Duodenal mucosa (tissue), 2 donors: Measurements from ENCODE around the gene ATF5.
"Not testable (repeated sequence)": the region's sequence is repeated elsewhere in the genome, so short reads cannot be mapped to it uniquely, and the experiment has no call there.

Source experiments
- H3K27ac ChIP-seq: one replicate; pipeline ENCODE4 v1.7.0; 2013; ENCODE audit warnings: low read depth, low read length
- H3K27me3 ChIP-seq, 2 donors: one replicate each; pipeline ENCODE4 v1.7.0; 2013; ENCODE audit warnings: low read length in 2 of 2, control low read depth in 1 of 2; ENCODE audit not compliant: insufficient read depth in 2 of 2, control insufficient read depth in 1 of 2
- H3K36me3 ChIP-seq, 2 donors: one replicate each; pipeline ENCODE4 v1.7.0; 2013; ENCODE audit warnings: low read length in 2 of 2, control low read depth in 1 of 2; ENCODE audit not compliant: insufficient read depth in 2 of 2, control insufficient read depth in 1 of 2
- H3K4me1 ChIP-seq, 2 donors: one replicate each; pipeline ENCODE4 v1.7.0; 2013; ENCODE audit warnings: low read length in 2 of 2, control low read depth in 1 of 2; ENCODE audit not compliant: insufficient read depth in 2 of 2, control insufficient read depth in 1 of 2
- H3K4me3 ChIP-seq, 2 donors: one replicate each; pipeline ENCODE4 v1.7.0; 2013; ENCODE audit warnings: low read length in 2 of 2, low read depth in 1 of 2
- H3K9ac ChIP-seq, 2 donors: one replicate each; pipeline ENCODE4 v1.7.0; 2013; ENCODE audit warnings: low read length in 2 of 2, low read depth in 1 of 2
- H3K9me3 ChIP-seq, 2 donors: one replicate each; pipeline ENCODE4 v1.7.0; 2013; ENCODE audit warnings: low read length in 2 of 2, control low read depth in 1 of 2; ENCODE audit not compliant: control insufficient read depth in 1 of 2

ATF5 gene

GRCh38 chr19:49954933-49955332, 25.9 kb downstream of the ATF5 start:
- H3K4me1 ChIP-seq: peaks cover 5 to 10% of the 10 kb centered on the region in 2 donors
- H3K4me3 ChIP-seq: no peak overlapping the region
- no peaks in the 10 kb centered on the region for H3K9me3 ChIP-seq
- H3K36me3 ChIP-seq: no peaks in the 10 kb centered on the region
- H3K9ac ChIP-seq: no peak overlapping the region
- peaks cover 0 to 3% of the 10 kb centered on the region in 2 donors for H3K27me3 ChIP-seq
- no peak overlapping the region for H3K27ac ChIP-seq

- Histone ChIP-seq H3K9me3 (no peaks in the 10 kb centered on the region), H3K27ac (no peak overlapping the region), H3K4me3 (no peak overlapping the region), H3K4me1 (peaks cover 5 to 10% of the 10 kb centered on the region in 2 donors), H3K9ac (no peak overlapping the region), H3K36me3 (no peaks in the 10 kb centered on the region), H3K27me3 (peaks cover 0 to 3% of the 10 kb centered on the region in 2 donors)
Measured at GRCh38 chr19:49956115-49956495, 27.1 kb downstream of the ATF5 start.

DNA sequence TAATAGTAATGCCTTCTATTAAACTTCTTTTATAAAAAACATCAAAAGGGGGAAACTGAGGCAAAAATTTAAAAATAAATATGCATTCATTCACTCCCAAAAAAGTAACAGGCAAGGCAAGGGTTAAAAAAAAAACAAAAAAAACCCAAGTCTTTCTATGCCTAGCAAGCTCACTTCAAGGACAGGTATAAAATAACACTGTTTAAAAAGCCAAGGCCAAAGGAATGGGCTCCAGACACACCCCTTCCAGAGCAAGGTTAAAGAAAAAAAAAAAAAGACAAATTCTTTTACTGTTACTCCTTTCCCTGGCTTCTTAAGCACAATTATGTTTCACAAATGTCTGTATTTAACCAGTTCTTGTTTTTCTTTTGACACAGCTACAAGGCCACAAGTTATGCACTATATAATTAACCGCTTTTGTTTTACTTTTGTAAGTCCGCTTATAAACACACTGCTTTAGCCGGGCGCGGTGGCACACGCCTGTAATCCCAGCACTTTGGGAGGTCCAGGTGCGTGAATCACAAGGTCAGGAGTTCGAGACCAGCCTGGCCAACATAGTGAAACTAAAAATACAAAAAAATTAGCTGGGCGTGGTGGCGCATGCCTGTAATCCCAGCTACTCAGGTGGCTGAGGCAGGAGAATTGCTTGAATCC, 28.4 kb downstream of the ATF5 start:
- H3K4me3 ChIP-seq: no peak overlapping the region
- no peak overlapping the region for H3K9ac ChIP-seq
- H3K27ac ChIP-seq: no peak overlapping the region
- no peaks in the 10 kb centered on the region for H3K36me3 ChIP-seq
- no peaks in the 10 kb centered on the region for H3K9me3 ChIP-seq
- peaks cover 5 to 10% of the 10 kb centered on the region in 2 donors for H3K4me1 ChIP-seq
- H3K27me3 ChIP-seq: peaks cover 0 to 3% of the 10 kb centered on the region in 2 donors

GRCh38 chr19:49958144-49958543, 29.1 kb downstream of the ATF5 start:
- not testable (repeated sequence) for H3K27ac ChIP-seq, H3K27me3 ChIP-seq, H3K9ac ChIP-seq, H3K9me3 ChIP-seq, H3K36me3 ChIP-seq, H3K4me3 ChIP-seq
- peaks cover 5 to 10% of the 10 kb centered on the region in 2 donors for H3K4me1 ChIP-seq

DNA sequence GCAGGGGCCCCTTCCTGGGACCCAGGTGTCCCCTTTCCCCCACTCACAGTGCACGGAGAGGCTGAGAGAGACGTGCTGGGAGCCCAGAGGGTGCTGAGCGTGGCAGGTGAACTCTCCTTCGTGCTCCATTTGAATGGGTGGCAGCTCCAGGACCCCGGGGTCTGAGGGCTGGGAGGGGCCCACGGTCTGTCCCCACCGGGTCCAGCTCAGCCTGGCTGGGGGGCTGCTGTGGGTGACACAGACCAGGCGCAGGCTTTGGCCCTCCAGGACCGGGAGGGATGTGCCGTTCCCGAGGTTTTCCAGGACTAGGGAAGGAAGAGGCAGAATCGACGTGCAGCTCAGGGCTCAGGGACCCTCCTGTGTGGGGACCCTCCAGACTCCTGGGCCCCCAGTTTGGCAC, 29.6 kb downstream of the ATF5 start:
- not testable (repeated sequence) for H3K9me3 ChIP-seq, H3K9ac ChIP-seq, H3K27me3 ChIP-seq

GRCh38 chr19:49959892-49960291, 30.9 kb downstream of the ATF5 start:
- not testable (repeated sequence) for H3K9ac ChIP-seq

More for the DNA sequence above, 29.6 kb downstream of the ATF5 start:
- peaks cover 5 to 10% of the 10 kb centered on the region in 2 donors for H3K4me1 ChIP-seq
- not testable (repeated sequence) for H3K36me3 ChIP-seq, H3K4me3 ChIP-seq, H3K27ac ChIP-seq

DNA sequence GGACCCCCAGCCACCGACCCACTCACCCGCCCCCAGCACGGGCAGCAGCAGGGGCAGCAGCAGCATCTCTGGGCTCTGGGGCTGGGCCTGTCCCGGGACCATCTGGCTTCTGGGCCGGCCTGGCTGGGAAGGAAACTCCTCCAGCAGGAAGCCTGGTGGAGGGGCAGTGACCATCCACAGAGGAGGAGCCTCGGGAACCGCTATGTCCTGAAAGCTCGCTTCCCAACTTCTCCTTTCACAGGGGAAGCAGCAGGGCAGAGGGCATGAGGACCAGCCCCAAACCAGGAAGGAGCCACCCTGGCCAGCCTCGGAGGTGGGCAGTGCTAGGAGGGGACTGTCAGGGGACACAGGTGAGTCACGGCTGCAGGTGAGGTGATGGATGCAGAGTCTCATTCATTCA, 32.0 kb downstream of the ATF5 start, which contains the start of gene SIGLEC11:
Gene SIGLEC11, minus strand, starts transcription at position 193 of the 400 bp plus-strand sequence. Its CDS starts 91 bp downstream, at position 102.
- not testable (repeated sequence) for H3K27me3 ChIP-seq, H3K36me3 ChIP-seq, H3K4me3 ChIP-seq, H3K4me1 ChIP-seq, H3K9me3 ChIP-seq, H3K27ac ChIP-seq, H3K9ac ChIP-seq

More at GRCh38 chr19:49959892-49960291, 30.9 kb downstream of the ATF5 start:
- not testable (repeated sequence) for H3K36me3 ChIP-seq, H3K27me3 ChIP-seq, H3K27ac ChIP-seq, H3K4me3 ChIP-seq, H3K9me3 ChIP-seq, H3K4me1 ChIP-seq

GRCh38 chr19:49968279-49968922, 39.4 kb downstream of the ATF5 start:
- H3K36me3 ChIP-seq: no peaks in the 10 kb centered on the region
- no peaks in the 10 kb centered on the region for H3K27me3 ChIP-seq
- no peaks in the 10 kb centered on the region for H3K9me3 ChIP-seq
- no peak overlapping the region for H3K27ac ChIP-seq
- H3K4me1 ChIP-seq: no peaks in the 10 kb centered on the region
- H3K9ac ChIP-seq: no peak overlapping the region
- no peak overlapping the region for H3K4me3 ChIP-seq

DNA sequence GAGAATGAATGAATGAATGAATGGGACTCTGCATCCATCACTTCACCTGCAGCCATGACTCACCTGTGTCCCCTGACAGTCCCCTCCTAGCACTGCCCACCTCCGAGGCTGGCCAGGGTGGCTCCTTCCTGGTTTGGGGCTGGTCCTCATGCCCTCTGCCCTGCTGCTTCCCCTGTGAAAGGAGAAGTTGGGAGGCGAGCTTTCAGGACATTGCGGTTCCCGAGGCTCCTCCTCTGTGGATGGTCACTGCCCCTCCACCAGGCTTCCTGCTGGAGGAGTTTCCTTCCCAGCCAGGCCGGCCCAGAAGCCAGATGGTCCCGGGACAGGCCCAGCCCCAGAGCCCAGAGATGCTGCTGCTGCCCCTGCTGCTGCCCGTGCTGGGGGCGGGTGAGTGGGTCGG, 40.4 kb downstream of the ATF5 start:
- H3K27me3 ChIP-seq, H3K9me3 ChIP-seq, H3K27ac ChIP-seq, H3K4me1 ChIP-seq, H3K36me3 ChIP-seq, H3K4me3 ChIP-seq, H3K9ac ChIP-seq: not testable (repeated sequence)

GRCh38 chr19:49971991-49972411, 43.0 kb downstream of the ATF5 start:
- no peak overlapping the region for H3K4me3 ChIP-seq
- peaks cover under 1 to 13% of the 10 kb centered on the region in 2 donors for H3K36me3 ChIP-seq
- H3K9ac ChIP-seq: no peak overlapping the region
- no peaks in the 10 kb centered on the region for H3K4me1 ChIP-seq
- no peaks in the 10 kb centered on the region for H3K27me3 ChIP-seq
- H3K9me3 ChIP-seq: no peaks in the 10 kb centered on the region
- H3K27ac ChIP-seq: no peak overlapping the region
